ENCODE measurements around the gene TRIM27. TPM values are rescaled to one million over a fixed set of nuclear protein-coding genes. Genes with fewer than 3 reads are reported as not detected.
"Not testable (repeated sequence)": the region's sequence is repeated elsewhere in the genome, so short reads cannot be mapped to it uniquely, and the experiment has no call there.

TRIM27 gene
- total RNA-seq, 1 donor from 2014 or later = 101 TPM

- no peak for DNase-seq (ENCODE audit: low read depth)
- TF ChIP-seq CTCF (IDR thresholded peaks at IDR 0.05; ENCODE audit: insufficient read depth, low read length, poor library complexity, severe bottlenecking) = no peak
- Histone ChIP-seq H3K36me3 (ENCODE audit: control insufficient read depth, insufficient read depth, low read length) (no peaks in the 10 kb centered on the region), H3K27me3 (ENCODE audit: control insufficient read depth, insufficient read depth, low read length) (no peaks in the 10 kb centered on the region), H3K4me3 (ENCODE audit: low read depth, low read length) (no peak overlapping the region)
Observed at GRCh38 chr6:28858963-28859362, 64.8 kb downstream of the TRIM27 start.

- H3K4me3 ChIP-seq (ENCODE audit: low read depth, low read length) = no peak overlapping the region
- no peak for TF ChIP-seq CTCF (IDR thresholded peaks at IDR 0.05; ENCODE audit: insufficient read depth, low read length, poor library complexity, severe bottlenecking)
- H3K36me3 ChIP-seq (ENCODE audit: control insufficient read depth, insufficient read depth, low read length) = no peaks in the 10 kb centered on the region
- DNase-seq (ENCODE audit: low read depth) = no peak
- H3K27me3 ChIP-seq (ENCODE audit: control insufficient read depth, insufficient read depth, low read length) = no peaks in the 10 kb centered on the region
Observed at GRCh38 chr6:28856620-28857005, 67.2 kb downstream of the TRIM27 start.

- H3K27me3 ChIP-seq (ENCODE audit: control insufficient read depth, insufficient read depth, low read length); H3K4me3 ChIP-seq (ENCODE audit: low read depth, low read length); H3K36me3 ChIP-seq (ENCODE audit: control insufficient read depth, insufficient read depth, low read length); DNase-seq (ENCODE audit: low read depth): not testable (repeated sequence)
Observed at GRCh38 chr6:28854405-28854804, 69.4 kb downstream of the TRIM27 start.

Other genes with a start within 250 kb of the TRIM27 start
- gene ZNF311, start 81.3 kb upstream of the TRIM27 start, total RNA-seq = 2.6 and 2.7 TPM in 2 replicates
- gene OR2W1, start 121.2 kb upstream of the TRIM27 start, total RNA-seq = not detected in 2 replicates
- not detected in 2 replicates for gene OR2B3, start 163.3 kb upstream of the TRIM27 start, total RNA-seq
- not detected in 2 replicates for gene OR2J1, start 175.5 kb upstream of the TRIM27 start, total RNA-seq
- not detected in 2 replicates for gene OR2J3, start 184.1 kb upstream of the TRIM27 start, total RNA-seq
- gene OR2J2, start 246.9 kb upstream of the TRIM27 start, total RNA-seq = not detected in 2 replicates

All from kidney epithelial cell (primary cell).